DMS53 treated with DMSO at 0.1 percent for 48 hours (cell line): Measurements from ENCODE around the gene PLS1.

ENCODE experiments used
- DNase-seq: peaks from one replicate; lab custom pipeline; 2025; ENCODE audit not compliant: unreplicated experiment; lab: John Stamatoyannopoulos, UW

PLS1 gene

DNA sequence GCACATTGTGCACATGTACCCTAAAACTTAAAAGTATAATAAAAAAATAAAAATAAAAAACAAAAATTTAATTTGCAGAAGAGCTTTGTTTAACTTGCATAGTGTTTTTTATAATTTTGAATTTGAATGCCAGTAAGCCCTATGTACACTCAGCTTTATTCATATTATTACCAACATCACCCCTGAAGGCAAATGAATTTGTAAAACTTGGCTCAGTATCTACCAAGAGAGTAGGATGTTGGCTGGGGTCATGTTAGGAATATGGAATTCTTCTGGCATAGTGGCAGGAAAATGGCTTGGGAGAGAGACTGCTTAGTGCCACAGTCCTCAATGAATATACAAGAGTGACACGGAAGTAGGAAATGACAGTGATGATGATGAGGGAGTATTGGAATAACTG, 158.3 kb downstream of the PLS1 start:
- DNase-seq, result no peak
